ENCODE results near the gene SGK1. TPM values are rescaled to one million over a fixed set of nuclear protein-coding genes. Genes with fewer than 3 reads are reported as not detected.

The SGK1 gene
- polyA plus RNA-seq, 4 donors: 54.5 to 848 (median 183) TPM

- FAIRE-seq: no peak
- H3K4me1 ChIP-seq (ENCODE audit: control insufficient read depth in 3 of 3, insufficient read depth in 2 of 3, low read depth in 1 of 3, low read length in 2 of 3): no peaks in the 10 kb centered on the region
- DNase-seq: no peak
- 74 to 80% (median 78%) methylated on average over 4 of the region's 4 CpGs for WGBS, 3 donors
- no peak overlapping the region for H3K27ac ChIP-seq (ENCODE audit: low read depth in 1 of 3, low read length in 2 of 3)
- H3K4me3 ChIP-seq (ENCODE audit: low read depth in 1 of 3, low read length in 3 of 3): no peak overlapping the region
- H3K36me3 ChIP-seq (ENCODE audit: control insufficient read depth in 3 of 3, insufficient read depth in 2 of 3, low read depth in 1 of 3, low read length in 3 of 3): no peaks in the 10 kb centered on the region
- H3K27me3 ChIP-seq (ENCODE audit: control insufficient read depth in 3 of 3, insufficient read depth in 3 of 3, low read length in 3 of 3): no peaks in the 10 kb centered on the region
- H3K9me3 ChIP-seq (ENCODE audit: control insufficient read depth in 2 of 2, insufficient read depth in 1 of 2, low read depth in 1 of 2, low read length in 1 of 2): peaks cover 0 to 7% of the 10 kb centered on the region in 2 donors
Measured at GRCh38 chr6:134352786-134353480, 35.0 kb upstream of the SGK1 start.

DNA sequence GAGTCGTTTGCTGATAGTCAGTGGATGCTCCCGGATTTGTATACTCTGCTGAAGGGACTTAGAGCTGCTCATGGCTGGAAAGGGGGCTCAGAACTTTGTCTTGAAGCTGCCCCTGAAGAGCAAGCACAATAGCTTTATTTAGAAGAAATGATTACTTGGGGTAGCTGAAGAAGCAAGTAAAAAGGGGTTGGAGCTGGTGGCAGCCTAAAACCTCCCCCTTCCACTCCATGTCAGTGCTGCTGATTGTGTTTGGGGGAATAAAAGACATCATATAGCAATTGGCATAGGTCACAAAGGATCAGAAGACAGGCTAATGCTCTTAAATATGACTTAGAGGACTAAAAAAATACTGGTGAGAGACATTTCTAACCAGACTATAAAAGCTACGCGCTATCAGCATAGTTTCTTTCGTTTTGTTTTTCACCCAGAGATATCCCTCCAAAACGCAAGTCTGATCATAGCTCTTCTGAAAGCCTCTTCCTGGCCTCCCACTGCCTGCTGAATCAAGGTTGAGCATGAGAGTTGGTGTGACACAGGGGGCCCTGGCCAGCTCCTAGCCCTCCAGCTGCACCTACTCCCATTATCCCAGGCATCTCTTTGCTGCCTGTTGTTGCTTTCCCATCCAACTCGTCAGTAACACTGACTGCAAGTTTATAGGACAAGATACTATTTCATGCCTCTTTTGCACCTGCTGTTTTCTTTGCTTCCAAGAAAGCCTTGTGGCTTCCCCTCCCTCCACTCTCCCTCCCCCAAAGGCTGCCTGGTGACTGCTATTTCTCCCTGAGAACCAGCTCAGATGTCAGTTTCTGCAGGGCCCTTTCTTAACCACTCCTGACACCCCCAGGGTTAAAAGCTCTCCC, 33.9 kb upstream of the SGK1 start:
- no peak overlapping the region for H3K27ac ChIP-seq (ENCODE audit: low read depth in 1 of 3, low read length in 2 of 3)
- DNase-seq (no peak), FAIRE-seq (no peak)
- H3K9me3 ChIP-seq (ENCODE audit: control insufficient read depth in 2 of 2, insufficient read depth in 1 of 2, low read depth in 1 of 2, low read length in 1 of 2): peaks cover 0 to 7% of the 10 kb centered on the region in 2 donors
- 67 to 77% (median 76%) methylated on average over 7 of the region's 7 CpGs for WGBS, 3 donors
- no peaks in the 10 kb centered on the region for H3K36me3 ChIP-seq (ENCODE audit: control insufficient read depth in 3 of 3, insufficient read depth in 2 of 3, low read depth in 1 of 3, low read length in 3 of 3)
- no peaks in the 10 kb centered on the region for H3K27me3 ChIP-seq (ENCODE audit: control insufficient read depth in 3 of 3, insufficient read depth in 3 of 3, low read length in 3 of 3)
- H3K4me3 ChIP-seq (ENCODE audit: low read depth in 1 of 3, low read length in 3 of 3): no peak overlapping the region
- no peaks in the 10 kb centered on the region for H3K4me1 ChIP-seq (ENCODE audit: control insufficient read depth in 3 of 3, insufficient read depth in 2 of 3, low read depth in 1 of 3, low read length in 2 of 3)

- H3K4me1 ChIP-seq (ENCODE audit: control insufficient read depth in 3 of 3, insufficient read depth in 2 of 3, low read depth in 1 of 3, low read length in 2 of 3): no peaks in the 10 kb centered on the region
- H3K27ac ChIP-seq (ENCODE audit: low read depth in 1 of 3, low read length in 2 of 3): no peak overlapping the region
- DNase-seq: no peak
- H3K27me3 ChIP-seq (ENCODE audit: control insufficient read depth in 3 of 3, insufficient read depth in 3 of 3, low read length in 3 of 3): no peaks in the 10 kb centered on the region
- no peak overlapping the region for H3K4me3 ChIP-seq (ENCODE audit: low read depth in 1 of 3, low read length in 3 of 3)
- no peak for FAIRE-seq
- no peaks in the 10 kb centered on the region for H3K9me3 ChIP-seq (ENCODE audit: control insufficient read depth in 2 of 2, insufficient read depth in 1 of 2, low read depth in 1 of 2, low read length in 1 of 2)
- H3K36me3 ChIP-seq (ENCODE audit: control insufficient read depth in 3 of 3, insufficient read depth in 2 of 3, low read depth in 1 of 3, low read length in 3 of 3): no peaks in the 10 kb centered on the region
- 89 to 92% (median 91%) methylated on average over 22 of the region's 22 CpGs for WGBS, 3 donors
Measured at GRCh38 chr6:134347885-134348805, 30.2 kb upstream of the SGK1 start.

DNA sequence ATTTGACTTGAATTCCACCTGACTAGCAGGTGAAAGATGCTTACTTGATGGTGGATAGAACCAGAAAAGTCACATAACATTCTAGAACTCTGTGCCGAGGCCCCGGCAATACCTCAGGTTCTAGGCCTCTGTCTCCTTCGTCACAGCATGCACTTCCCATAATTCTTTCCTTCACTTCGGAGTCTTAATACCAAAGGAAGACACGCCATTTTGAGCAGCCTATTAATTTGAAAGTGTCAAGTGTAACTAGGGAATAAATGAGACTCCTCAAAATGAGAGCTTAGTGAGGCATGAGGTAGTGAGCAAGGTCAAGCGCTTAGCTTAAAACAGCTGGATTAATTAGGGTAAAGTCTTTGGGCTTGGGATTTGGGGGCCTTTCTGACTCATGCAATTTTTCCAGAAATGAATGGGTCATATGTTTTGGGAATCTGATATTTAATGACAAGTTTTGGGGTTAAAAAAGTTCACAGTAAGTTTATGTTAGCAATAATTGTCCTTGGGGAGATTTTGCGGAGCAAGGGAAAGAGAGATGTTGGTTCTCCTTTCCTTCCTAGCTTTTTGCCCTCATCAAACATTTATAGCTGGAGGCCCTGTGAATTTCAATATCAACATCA, 29.1 kb upstream of the SGK1 start:
- 94 to 97% (median 95%) methylated on average over 7 of the region's 7 CpGs for WGBS, 3 donors
- Histone ChIP-seq H3K27ac (ENCODE audit: low read depth in 1 of 3, low read length in 2 of 3) (no peak overlapping the region), H3K36me3 (ENCODE audit: control insufficient read depth in 3 of 3, insufficient read depth in 2 of 3, low read depth in 1 of 3, low read length in 3 of 3) (no peaks in the 10 kb centered on the region), H3K4me3 (ENCODE audit: low read depth in 1 of 3, low read length in 3 of 3) (no peak overlapping the region), H3K27me3 (ENCODE audit: control insufficient read depth in 3 of 3, insufficient read depth in 3 of 3, low read length in 3 of 3) (no peaks in the 10 kb centered on the region), H3K4me1 (ENCODE audit: control insufficient read depth in 3 of 3, insufficient read depth in 2 of 3, low read depth in 1 of 3, low read length in 2 of 3) (no peaks in the 10 kb centered on the region), H3K9me3 (ENCODE audit: control insufficient read depth in 2 of 2, insufficient read depth in 1 of 2, low read depth in 1 of 2, low read length in 1 of 2) (no peaks in the 10 kb centered on the region)
- DNase-seq (no peak), FAIRE-seq (no peak)

DNA sequence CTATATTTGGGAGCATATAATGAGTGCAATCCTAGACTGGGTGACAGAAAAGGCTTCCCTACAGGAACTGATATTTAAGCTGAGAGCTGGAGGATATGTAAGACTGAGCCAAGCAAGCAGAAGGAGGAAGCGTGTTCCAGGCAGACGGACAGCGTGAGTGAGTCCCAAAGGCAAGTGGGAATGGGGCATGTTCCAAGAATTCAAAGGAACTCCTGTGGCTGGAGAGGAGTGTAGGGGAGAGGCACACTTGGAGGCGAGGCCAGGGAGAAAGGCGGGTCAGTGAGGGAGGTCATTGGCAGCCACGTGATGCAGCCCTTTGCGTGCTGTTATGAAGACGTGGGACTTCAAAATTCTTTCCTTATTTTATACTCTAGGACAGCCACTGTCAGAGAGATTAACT, 27.9 kb upstream of the SGK1 start:
- no peak for DNase-seq
- Histone ChIP-seq H3K4me1 (ENCODE audit: control insufficient read depth in 3 of 3, insufficient read depth in 2 of 3, low read depth in 1 of 3, low read length in 2 of 3) (no peaks in the 10 kb centered on the region), H3K27me3 (ENCODE audit: control insufficient read depth in 3 of 3, insufficient read depth in 3 of 3, low read length in 3 of 3) (no peaks in the 10 kb centered on the region), H3K36me3 (ENCODE audit: control insufficient read depth in 3 of 3, insufficient read depth in 2 of 3, low read depth in 1 of 3, low read length in 3 of 3) (no peaks in the 10 kb centered on the region), H3K27ac (ENCODE audit: low read depth in 1 of 3, low read length in 2 of 3) (no peak overlapping the region), H3K4me3 (ENCODE audit: low read depth in 1 of 3, low read length in 3 of 3) (no peak overlapping the region), H3K9me3 (ENCODE audit: control insufficient read depth in 2 of 2, insufficient read depth in 1 of 2, low read depth in 1 of 2, low read length in 1 of 2) (no peaks in the 10 kb centered on the region)
- FAIRE-seq: no peak
- 81 to 95% (median 91%) methylated on average over 8 of the region's 8 CpGs for WGBS, 3 donors

GRCh38 chr6:134343066-134343465, 25.2 kb upstream of the SGK1 start:
- H3K27ac ChIP-seq (ENCODE audit: low read depth in 1 of 3, low read length in 2 of 3): peak overlapping the region in 1 of 3 donors; percentile 14
- no peak for DNase-seq
- H3K9me3 ChIP-seq (ENCODE audit: control insufficient read depth in 2 of 2, insufficient read depth in 1 of 2, low read depth in 1 of 2, low read length in 1 of 2): no peaks in the 10 kb centered on the region
- H3K4me3 ChIP-seq (ENCODE audit: low read depth in 1 of 3, low read length in 3 of 3): no peak overlapping the region
- no peak for FAIRE-seq
- H3K36me3 ChIP-seq (ENCODE audit: control insufficient read depth in 3 of 3, insufficient read depth in 2 of 3, low read depth in 1 of 3, low read length in 3 of 3): no peaks in the 10 kb centered on the region
- no peaks in the 10 kb centered on the region for H3K27me3 ChIP-seq (ENCODE audit: control insufficient read depth in 3 of 3, insufficient read depth in 3 of 3, low read length in 3 of 3)
- 83 to 92% (median 88%) methylated on average over 6 of the region's 6 CpGs for WGBS, 3 donors
- no peaks in the 10 kb centered on the region for H3K4me1 ChIP-seq (ENCODE audit: control insufficient read depth in 3 of 3, insufficient read depth in 2 of 3, low read depth in 1 of 3, low read length in 2 of 3)

DNA sequence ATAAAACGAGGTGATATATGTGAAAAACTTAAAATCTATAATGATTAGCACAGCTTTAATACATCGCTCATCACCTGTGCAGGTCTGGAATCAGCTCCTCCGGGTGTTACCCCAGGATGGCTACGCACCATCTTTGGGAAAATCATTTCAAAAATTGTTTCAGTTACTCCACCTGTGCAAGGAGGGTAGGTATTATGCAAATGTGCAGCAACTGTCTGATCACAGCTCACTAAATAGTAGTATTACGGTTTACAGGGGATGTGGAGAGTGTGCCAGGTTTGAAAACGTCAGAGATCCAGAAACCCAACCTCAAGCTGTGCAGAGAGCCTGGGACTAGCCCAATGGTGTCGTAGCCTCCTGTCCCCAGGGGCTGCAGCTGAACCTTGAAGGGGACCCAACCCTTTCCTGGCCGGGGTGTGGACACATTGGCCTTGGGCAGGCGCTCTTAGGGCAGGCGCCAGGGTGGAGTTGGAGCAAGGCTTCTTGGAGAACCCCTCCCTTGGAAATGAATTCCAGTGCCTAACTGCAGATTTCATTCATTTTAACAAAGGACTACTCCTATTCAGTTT, 24.2 kb upstream of the SGK1 start:
- DNase-seq (no peak), FAIRE-seq (no peak)
- no peaks in the 10 kb centered on the region for H3K27me3 ChIP-seq (ENCODE audit: control insufficient read depth in 3 of 3, insufficient read depth in 3 of 3, low read length in 3 of 3)
- H3K36me3 ChIP-seq (ENCODE audit: control insufficient read depth in 3 of 3, insufficient read depth in 2 of 3, low read depth in 1 of 3, low read length in 3 of 3): no peaks in the 10 kb centered on the region
- 84 to 88% (median 85%) methylated on average over 10 of the region's 10 CpGs for WGBS, 3 donors
- H3K9me3 ChIP-seq (ENCODE audit: control insufficient read depth in 2 of 2, insufficient read depth in 1 of 2, low read depth in 1 of 2, low read length in 1 of 2): no peaks in the 10 kb centered on the region
- H3K4me3 ChIP-seq (ENCODE audit: low read depth in 1 of 3, low read length in 3 of 3): no peak overlapping the region
- no peaks in the 10 kb centered on the region for H3K4me1 ChIP-seq (ENCODE audit: control insufficient read depth in 3 of 3, insufficient read depth in 2 of 3, low read depth in 1 of 3, low read length in 2 of 3)
- H3K27ac ChIP-seq (ENCODE audit: low read depth in 1 of 3, low read length in 2 of 3): no peak overlapping the region
